Spleen (tissue), 7 donors: Measurements from ENCODE around the gene OPCML.

Experiments used
- POLR2A ChIP-seq, 3 donors: fragments of 450-650 bp; IDR thresholded peaks; one replicate each; pipeline ENCODE4 v1.5.1; 2017; ENCODE audit warnings: antibody characterized with exemption in 3 of 3, mild to moderate bottlenecking in 1 of 3
- TF ChIP-seq, protein P1 (sequence below), 11 experiments: fragments of 200-600 bp in 7 of 11; fragments of 450-650 bp in 4 of 11; sonication (generic) in 4 of 11; IDR thresholded peaks in 8 of 11; conservative IDR thresholded peaks in 3 of 11; 1 replicate in 7 of 11; 2 replicates in 4 of 11; pipeline versions ENCODE4 v1.4.0 to v1.8.0; 2016 to 2021; ENCODE audit warnings: antibody characterized with exemption in 11 of 11, inconsistent platforms in 4 of 11, mild to moderate bottlenecking in 1 of 11
- donor health status: DM: no; HTN: no; CAD: no; lungs with moderate emphysema.
- donor health status: DM: no; HTN: no; CAD: no.
- donor health status: DM: no; HTN: no; CAD: no.

DNA sequence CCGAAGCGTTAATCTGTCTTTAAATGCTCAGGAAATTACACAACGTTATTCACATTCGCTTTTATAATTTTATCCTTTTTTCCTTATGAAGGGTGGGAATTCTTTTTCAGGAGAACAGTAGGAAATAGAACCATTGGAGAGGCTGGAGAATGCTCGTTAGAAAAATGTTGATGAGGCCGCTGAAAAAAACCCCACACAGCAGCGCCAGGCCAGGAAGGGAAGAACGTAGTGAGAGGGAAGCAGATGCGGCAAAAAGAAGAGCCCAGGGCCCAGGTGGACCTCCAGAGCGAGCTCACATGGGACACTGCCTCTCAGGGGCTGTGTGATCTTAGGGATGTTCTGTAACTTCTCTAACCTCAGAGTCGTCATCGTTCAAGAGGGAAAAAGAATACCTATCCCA is 691.6 kb downstream of the OPCML start:
- TF ChIP-seq, protein P1, sequence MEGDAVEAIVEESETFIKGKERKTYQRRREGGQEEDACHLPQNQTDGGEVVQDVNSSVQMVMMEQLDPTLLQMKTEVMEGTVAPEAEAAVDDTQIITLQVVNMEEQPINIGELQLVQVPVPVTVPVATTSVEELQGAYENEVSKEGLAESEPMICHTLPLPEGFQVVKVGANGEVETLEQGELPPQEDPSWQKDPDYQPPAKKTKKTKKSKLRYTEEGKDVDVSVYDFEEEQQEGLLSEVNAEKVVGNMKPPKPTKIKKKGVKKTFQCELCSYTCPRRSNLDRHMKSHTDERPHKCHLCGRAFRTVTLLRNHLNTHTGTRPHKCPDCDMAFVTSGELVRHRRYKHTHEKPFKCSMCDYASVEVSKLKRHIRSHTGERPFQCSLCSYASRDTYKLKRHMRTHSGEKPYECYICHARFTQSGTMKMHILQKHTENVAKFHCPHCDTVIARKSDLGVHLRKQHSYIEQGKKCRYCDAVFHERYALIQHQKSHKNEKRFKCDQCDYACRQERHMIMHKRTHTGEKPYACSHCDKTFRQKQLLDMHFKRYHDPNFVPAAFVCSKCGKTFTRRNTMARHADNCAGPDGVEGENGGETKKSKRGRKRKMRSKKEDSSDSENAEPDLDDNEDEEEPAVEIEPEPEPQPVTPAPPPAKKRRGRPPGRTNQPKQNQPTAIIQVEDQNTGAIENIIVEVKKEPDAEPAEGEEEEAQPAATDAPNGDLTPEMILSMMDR (IDR thresholded peaks at IDR 0.05 in 8 of 11, conservative IDR thresholded peaks at IDR 0.05 in 3 of 11), result no peak
- no peak for TF ChIP-seq POLR2A (IDR thresholded peaks at IDR 0.05)
